ENCODE measurements around the gene ASAP3. TPM values are rescaled to one million over a fixed set of nuclear protein-coding genes. Genes with fewer than 3 reads are reported as not detected.

ASAP3 gene
- total and polyA plus RNA-seq, 9 donors = 37.3 to 147 (median 91.0) TPM

DNA sequence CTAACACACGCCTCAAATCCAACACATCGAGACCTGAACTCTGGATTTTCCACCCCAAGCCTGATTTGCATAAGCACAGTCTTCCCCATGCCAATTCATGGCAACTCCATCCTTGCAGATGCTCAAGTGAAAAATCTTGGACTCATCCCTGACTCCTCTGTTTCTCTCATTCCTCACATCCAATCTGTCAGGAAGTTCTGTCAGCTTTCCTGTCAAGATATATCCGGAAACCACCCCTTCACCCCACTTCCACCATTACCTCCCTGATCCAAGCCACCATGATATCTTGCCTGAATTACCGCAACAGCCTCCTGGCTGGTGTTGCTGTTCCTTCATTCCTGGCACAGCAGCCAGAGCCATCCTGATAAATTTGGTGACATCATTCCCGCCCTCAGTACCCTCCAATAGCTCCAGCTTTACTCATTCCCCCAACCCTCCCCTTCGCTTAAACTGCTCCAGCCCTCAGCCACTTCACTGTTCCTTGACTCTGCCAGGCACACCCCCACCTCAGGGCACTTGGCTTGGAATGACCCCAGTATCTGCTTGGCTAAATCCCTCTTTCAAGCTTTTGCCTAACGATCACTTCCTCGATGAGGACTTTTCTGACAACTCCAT lies 76.9 kb downstream of the ASAP3 start:
- TF ChIP-seq POLR2A (IDR thresholded peaks at IDR 0.05) = no peak
- no peak for TF ChIP-seq EP300 (IDR thresholded peaks at IDR 0.05)
- TF ChIP-seq, protein P1, sequence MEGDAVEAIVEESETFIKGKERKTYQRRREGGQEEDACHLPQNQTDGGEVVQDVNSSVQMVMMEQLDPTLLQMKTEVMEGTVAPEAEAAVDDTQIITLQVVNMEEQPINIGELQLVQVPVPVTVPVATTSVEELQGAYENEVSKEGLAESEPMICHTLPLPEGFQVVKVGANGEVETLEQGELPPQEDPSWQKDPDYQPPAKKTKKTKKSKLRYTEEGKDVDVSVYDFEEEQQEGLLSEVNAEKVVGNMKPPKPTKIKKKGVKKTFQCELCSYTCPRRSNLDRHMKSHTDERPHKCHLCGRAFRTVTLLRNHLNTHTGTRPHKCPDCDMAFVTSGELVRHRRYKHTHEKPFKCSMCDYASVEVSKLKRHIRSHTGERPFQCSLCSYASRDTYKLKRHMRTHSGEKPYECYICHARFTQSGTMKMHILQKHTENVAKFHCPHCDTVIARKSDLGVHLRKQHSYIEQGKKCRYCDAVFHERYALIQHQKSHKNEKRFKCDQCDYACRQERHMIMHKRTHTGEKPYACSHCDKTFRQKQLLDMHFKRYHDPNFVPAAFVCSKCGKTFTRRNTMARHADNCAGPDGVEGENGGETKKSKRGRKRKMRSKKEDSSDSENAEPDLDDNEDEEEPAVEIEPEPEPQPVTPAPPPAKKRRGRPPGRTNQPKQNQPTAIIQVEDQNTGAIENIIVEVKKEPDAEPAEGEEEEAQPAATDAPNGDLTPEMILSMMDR (IDR thresholded peaks at IDR 0.05) = no peak
- WGBS, 3 donors = 83 to 85% (median 83%) methylated on average over 8 of the region's 8 CpGs
- peak overlapping the region in 1 of 2 donors; percentile 6 for H3K27ac ChIP-seq
- no peaks in the 10 kb centered on the region for H3K36me3 ChIP-seq
- no peaks in the 10 kb centered on the region for H3K9me3 ChIP-seq
- intact Hi-C loops (cut with DNase I) = loop anchor here in 1 of 4 donors (10.0 kb wide), 1 partner anchor 62 kb away; the partner anchor contains the start of gene HNRNPR
- no peaks in the 10 kb centered on the region for H3K27me3 ChIP-seq
- no peak overlapping the region for H3K4me3 ChIP-seq
- H3K4me1 ChIP-seq (ENCODE audit: insufficient read depth) = peaks cover 17% of the 10 kb centered on the region
- DNase-seq = no peak

DNA sequence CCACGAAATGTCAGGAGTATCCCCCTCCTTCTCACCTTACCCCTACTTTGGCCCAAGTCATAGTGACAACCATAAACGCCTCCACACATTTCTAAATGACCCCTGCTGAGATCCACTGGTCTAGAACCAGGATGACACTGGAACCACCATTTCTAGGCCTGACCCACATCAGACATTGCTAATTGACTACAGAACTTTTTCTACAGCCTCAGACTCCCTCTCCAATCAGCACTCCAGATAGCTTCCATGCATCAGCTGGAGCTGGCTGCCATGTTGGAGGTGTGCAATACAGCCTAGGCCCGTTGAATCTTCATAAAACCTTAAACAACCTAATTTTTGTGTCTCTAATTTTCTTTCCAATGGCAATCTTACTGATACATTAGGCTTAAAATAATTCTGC lies 78.0 kb downstream of the ASAP3 start:
- no peaks in the 10 kb centered on the region for H3K27me3 ChIP-seq
- H3K4me1 ChIP-seq (ENCODE audit: insufficient read depth) = peaks cover 14% of the 10 kb centered on the region
- TF ChIP-seq, protein P1 (IDR thresholded peaks at IDR 0.05) = no peak
- no peak for TF ChIP-seq POLR2A (IDR thresholded peaks at IDR 0.05)
- no peak for TF ChIP-seq EP300 (IDR thresholded peaks at IDR 0.05)
- peak overlapping the region in 1 of 2 donors; percentile 19 for H3K27ac ChIP-seq
- no peaks in the 10 kb centered on the region for H3K36me3 ChIP-seq
- intact Hi-C loops (cut with DNase I) = loop anchor here in 1 of 4 donors (10.0 kb wide), 1 partner anchor 61 kb away; the partner anchor contains the start of gene HNRNPR
- 84 to 96% (median 90%) methylated on average over 3 of the region's 3 CpGs for WGBS, 3 donors
- H3K9me3 ChIP-seq = no peaks in the 10 kb centered on the region
- H3K4me3 ChIP-seq = no peak overlapping the region
- DNase-seq = no peak

DNA sequence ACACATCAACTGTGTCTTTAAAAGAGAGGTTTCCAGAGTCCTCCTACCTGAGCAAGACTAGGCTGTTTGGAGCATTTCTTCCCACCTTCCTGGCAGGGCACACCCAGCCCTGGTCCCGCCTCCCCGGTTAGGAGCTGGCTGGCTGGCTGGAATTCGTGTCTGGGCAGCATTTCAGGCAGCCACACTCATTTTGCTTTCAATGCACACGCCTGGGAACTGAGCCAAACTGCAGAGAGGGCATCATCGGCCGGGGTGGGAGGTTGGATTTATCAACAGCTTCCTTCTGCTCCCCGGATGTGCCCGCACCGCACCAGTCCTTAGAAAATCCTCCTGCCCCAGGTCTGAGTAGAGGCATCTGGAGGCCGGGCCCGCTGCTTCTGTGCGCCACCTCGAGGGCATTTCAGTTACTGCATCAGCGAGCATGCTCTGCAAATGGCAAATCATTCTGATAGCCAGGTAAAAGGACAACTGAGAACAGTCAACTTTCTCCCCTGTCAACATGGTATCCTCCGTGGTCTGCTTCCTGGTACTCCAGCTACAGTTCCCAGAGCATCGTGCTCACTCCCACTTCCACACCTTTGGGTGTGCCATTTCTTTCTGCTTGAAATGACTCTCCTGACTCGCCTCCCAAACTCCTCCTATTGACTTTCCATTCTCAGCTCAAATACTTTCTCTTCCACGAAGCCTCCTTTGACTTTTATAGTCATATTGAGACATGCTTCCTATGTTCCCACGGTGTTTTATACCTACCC lies 80.1 kb downstream of the ASAP3 start:
- no peaks in the 10 kb centered on the region for H3K36me3 ChIP-seq
- peak overlapping the region in 1 of 2 donors; percentile 49 for H3K27ac ChIP-seq
- H3K4me3 ChIP-seq = no peak overlapping the region
- 6 to 8% (median 8%) methylated on average over 19 of the region's 19 CpGs for WGBS, 3 donors
- intact Hi-C loops (cut with DNase I) = loop anchor here in 1 of 4 donors (10.0 kb wide), 1 partner anchor 59 kb away; the partner anchor contains the start of gene HNRNPR
- DNase-seq = peak; percentile 87 to 93 (median 90)
- TF ChIP-seq EP300 (IDR thresholded peaks at IDR 0.05) (no peak), POLR2A (IDR thresholded peaks at IDR 0.05) (no peak)
- TF ChIP-seq, protein P1 (IDR thresholded peaks at IDR 0.05) = peak; percentile 91 to 93 (median 93)
- peaks cover 9% of the 10 kb centered on the region for H3K4me1 ChIP-seq (ENCODE audit: insufficient read depth)
- H3K27me3 ChIP-seq = no peaks in the 10 kb centered on the region
- H3K9me3 ChIP-seq = no peaks in the 10 kb centered on the region

DNA sequence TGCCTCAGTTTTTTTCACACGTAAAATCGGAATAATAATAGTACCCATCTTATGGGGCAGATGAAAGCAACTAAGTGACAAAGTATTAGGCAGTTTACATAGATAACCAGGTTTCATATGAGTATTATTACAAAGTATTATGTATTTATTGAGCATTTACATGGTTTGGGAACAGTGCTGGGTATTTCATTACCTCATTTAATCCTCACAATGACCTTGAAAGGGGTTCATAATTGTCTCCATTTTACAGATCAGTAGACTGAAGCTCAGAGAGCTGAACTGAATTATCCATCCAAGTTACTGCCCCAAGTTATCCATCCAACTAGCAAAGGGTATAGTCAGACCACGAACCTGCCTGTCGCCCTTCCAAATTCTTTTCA lies 80.6 kb downstream of the ASAP3 start:
- intact Hi-C loops (cut with DNase I) = loop anchor here in 1 of 4 donors (10.0 kb wide), 1 partner anchor 59 kb away; the partner anchor contains the start of gene HNRNPR

More for the DNA sequence above, 80.6 kb downstream of the ASAP3 start:
- no peak for DNase-seq
- H3K27ac ChIP-seq = peak overlapping the region in 1 of 2 donors; percentile 49
- no peaks in the 10 kb centered on the region for H3K9me3 ChIP-seq
- TF ChIP-seq, protein P1 (IDR thresholded peaks at IDR 0.05) = no peak
- TF ChIP-seq POLR2A (IDR thresholded peaks at IDR 0.05) (no peak), EP300 (IDR thresholded peaks at IDR 0.05) (no peak)
- peaks cover 9% of the 10 kb centered on the region for H3K4me1 ChIP-seq (ENCODE audit: insufficient read depth)
- H3K4me3 ChIP-seq = no peak overlapping the region
- no peaks in the 10 kb centered on the region for H3K27me3 ChIP-seq
- H3K36me3 ChIP-seq = no peaks in the 10 kb centered on the region
- WGBS, 3 donors = 47 to 55% (median 48%) methylated on average over 4 of the region's 4 CpGs
